HCT116 (cell line): ENCODE results near the gene CACNA1C. TPM values are rescaled to one million over a fixed set of nuclear protein-coding genes. Genes with fewer than 3 reads are reported as not detected.

ENCODE experiments used
- ATAC-seq: fragments of 200-7000 bp; cut with Tn5 transposase; 2 replicates; pipeline ENCODE4 v1.9.1; 2020; ENCODE audit warnings: mild to moderate bottlenecking, moderate library complexity
- BruUV-seq: library from RNA; stranded (reverse); fragments of 400-500 nt; replicated peaks from 2 replicates; lab custom pipeline; 2021; lab: Mats Ljungman, UMichigan
- CTCF ChIA-PET: fragments of 300-600 bp; sonication (Branson Sonifier 250); formaldehyde crosslinking; loops from one replicate; lab custom pipeline; 2021; ENCODE audit warnings: antibody characterized with exemption; lab: Charles Lee
- POLR2A ChIA-PET: fragments of 300-600, 350-600 bp; sonication (Branson Sonifier 250); formaldehyde crosslinking; loops from one replicate; lab custom pipeline; 2021; ENCODE audit warnings: antibody characterized with exemption; lab: Charles Lee
- RAD21 ChIA-PET, 2 experiments: fragments of 300-600 bp; sonication (Branson Sonifier 250); formaldehyde crosslinking; loops; one replicate each; lab custom pipeline; 2023; ENCODE audit warnings: low total read pairs in 2 of 2; ENCODE audit not compliant: uncharacterized antibody in 2 of 2, unreplicated experiment in 2 of 2, low non-redundant PET in 1 of 2; lab: Charles Lee
- DNase-seq: peaks from one replicate; pipeline ENCODE4 v3.0.0-alpha.2; 2010; ENCODE audit warnings: low read depth, low spot score
- H2AFZ ChIP-seq: fragments of 200-600 bp; shearing (Covaris generic), sonication (generic); 2 replicates; pipeline ENCODE4 v1.6.1; 2017; ENCODE audit warnings: low read depth, mixed run types, mixed read lengths, antibody characterized with exemption, low read length; ENCODE audit not compliant: poor library complexity, severe bottlenecking
- H3K27ac ChIP-seq: 2 replicates; pipeline ENCODE4 v1.5.1; 2012; ENCODE audit warnings: low read depth, low read length
- H3K27me3 ChIP-seq: fragments of 200-600 bp; sonication (generic); 2 replicates; pipeline ENCODE4 v1.6.1; 2016; ENCODE audit warnings: mixed run types, low read length, mixed read lengths; ENCODE audit not compliant: insufficient read depth
- H3K36me3 ChIP-seq, 2 experiments: fragments of 200-500 bp in 1 of 2; fragments of 200-600 bp in 1 of 2; sonication (Bioruptor generic) in 1 of 2; sonication (generic) in 1 of 2; 2 replicates each; pipeline versions ENCODE4 v1.5.1 to v1.6.1; 2014 to 2016; ENCODE audit warnings: low read length in 2 of 2, inconsistent platforms in 1 of 2, mixed read lengths in 1 of 2, mixed run types in 1 of 2; ENCODE audit not compliant: insufficient read depth in 2 of 2, control insufficient read depth in 1 of 2
- H3K4me1 ChIP-seq, 2 experiments: fragments of 200-600 bp in 1 of 2; sonication (generic) in 1 of 2; 2 replicates each; pipeline versions ENCODE4 v1.5.1 to v1.6.1; 2012 to 2017; ENCODE audit warnings: low read length in 2 of 2, inconsistent platforms in 1 of 2, mild to moderate bottlenecking in 1 of 2, mixed read lengths in 1 of 2, mixed run types in 1 of 2, moderate library complexity in 1 of 2; ENCODE audit not compliant: insufficient read depth in 2 of 2, control insufficient read depth in 1 of 2
- H3K4me2 ChIP-seq: fragments of 200-600 bp; sonication (generic); 2 replicates; pipeline ENCODE4 v1.6.1; 2017; ENCODE audit warnings: mixed run types, low read length, mixed read lengths
- H3K4me3 ChIP-seq, 2 experiments: fragments of 200-600 bp in 1 of 2; sonication (generic) in 1 of 2; replicated peaks in 1 of 2; 2 replicates each; pipeline ENCODE4 v1.5.1; 2011 to 2016; ENCODE audit warnings: low read length in 2 of 2, control low read depth in 1 of 2, low read depth in 1 of 2, mild to moderate bottlenecking in 1 of 2, mixed read lengths in 1 of 2, mixed run types in 1 of 2
- H3K79me2 ChIP-seq: fragments of 200-600 bp; sonication (generic); 2 replicates; pipeline ENCODE4 v1.6.1; 2017; ENCODE audit warnings: mild to moderate bottlenecking, mixed run types, low read length, moderate library complexity, mixed read lengths; ENCODE audit not compliant: insufficient read depth
- H3K9ac ChIP-seq: fragments of 200-600 bp; sonication (generic); 2 replicates; pipeline ENCODE4 v1.6.1; 2016; ENCODE audit warnings: low read length, mixed read lengths
- H3K9me2 ChIP-seq: fragments of 200-600 bp; sonication (generic), shearing (Covaris generic); 2 replicates; pipeline ENCODE4 v1.6.1; 2017; ENCODE audit warnings: mixed run types, mild to moderate bottlenecking, moderate library complexity; ENCODE audit not compliant: insufficient read depth
- H3K9me3 ChIP-seq, 2 experiments: fragments of 200-500 bp in 1 of 2; fragments of 200-600 bp in 1 of 2; sonication (Bioruptor generic) in 1 of 2; sonication (generic) in 1 of 2; 2 replicates each; pipeline ENCODE4 v1.6.1; 2014 to 2017; ENCODE audit warnings: low read length in 2 of 2, mixed read lengths in 2 of 2, inconsistent platforms in 1 of 2, low read depth in 1 of 2, mild to moderate bottlenecking in 1 of 2, mixed run types in 1 of 2, moderate library complexity in 1 of 2; ENCODE audit not compliant: control insufficient read depth in 1 of 2, insufficient read depth in 1 of 2
- H4K20me1 ChIP-seq: fragments of 200-600 bp; sonication (generic), shearing (Covaris generic); 2 replicates; pipeline ENCODE4 v1.6.1; 2017; ENCODE audit warnings: mixed run types, mild to moderate bottlenecking, moderate library complexity; ENCODE audit not compliant: insufficient read depth
- CEBPB ChIP-seq: IDR thresholded peaks from 2 replicates; pipeline ENCODE4 v1.6.1; 2012; ENCODE audit warnings: low read depth
- EGR1 ChIP-seq: IDR thresholded peaks from 2 replicates; pipeline ENCODE4 v1.6.1; 2012; ENCODE audit warnings: low read depth
- JUND ChIP-seq: IDR thresholded peaks from 2 replicates; pipeline ENCODE4 v1.6.1; 2012
- RAD21 ChIP-seq: IDR thresholded peaks from 2 replicates; pipeline ENCODE4 v1.6.1; 2012; ENCODE audit warnings: low read depth, mild to moderate bottlenecking
- SP1 ChIP-seq: IDR thresholded peaks from 2 replicates; pipeline ENCODE4 v1.6.1; 2012; ENCODE audit warnings: low read depth
- YY1 ChIP-seq: IDR thresholded peaks from 2 replicates; pipeline ENCODE4 v1.6.1; 2011; ENCODE audit warnings: low read length, low read depth, moderate library complexity, mild to moderate bottlenecking; ENCODE audit not compliant: insufficient replicate concordance; ENCODE audit errors: extremely low read depth
- intact Hi-C: fragments of 100-400 bp; cut with micrococcal nuclease; formaldehyde crosslinking; loops from 2 replicates; pipeline ENCODE4 v1.10.0; 2022
- total RNA-seq: library from RNA; stranded (reverse); gene quantifications from one replicate; pipeline ENCODE4 v1.2.1, GENCODE V29; 2021; ENCODE audit not compliant: unreplicated experiment
- TF ChIP-seq, protein P1 (sequence below): IDR thresholded peaks from 2 replicates; pipeline ENCODE4 v1.6.1; 2012
- TF ChIP-seq, protein P2 (sequence below): IDR thresholded peaks from 2 replicates; pipeline ENCODE4 v1.6.1; 2011; ENCODE audit warnings: mild to moderate bottlenecking, low read length, moderate library complexity; ENCODE audit not compliant: insufficient replicate concordance; ENCODE audit errors: extremely low read depth
- TF ChIP-seq, protein P3 (sequence below): IDR thresholded peaks from 2 replicates; pipeline ENCODE4 v1.6.1; 2012; ENCODE audit warnings: low read depth

Gene CACNA1C
- total RNA-seq, 1 experiment from 2014 or later: 0.05 TPM

DNA sequence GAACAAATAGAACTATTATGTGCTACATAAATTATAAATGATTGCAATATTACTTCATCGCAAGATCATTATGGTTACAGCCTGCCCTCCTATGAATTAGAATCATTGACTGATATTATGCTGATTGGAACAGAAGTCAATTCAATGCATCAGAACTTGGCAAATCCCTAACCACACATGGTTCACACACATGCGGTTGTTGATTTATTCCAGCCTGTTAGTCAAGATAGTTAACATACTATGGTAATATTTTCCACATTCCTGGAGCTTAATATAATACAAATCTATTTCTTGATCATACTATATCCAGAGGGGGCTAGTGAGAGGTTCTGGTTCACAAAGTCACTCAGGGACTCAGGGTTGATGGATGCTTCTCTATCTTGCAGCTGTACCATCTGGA lies 9.7 kb upstream of the CACNA1C start:
- Histone ChIP-seq H3K4me2 (no peak overlapping the region), H3K4me1 (no peaks in the 10 kb centered on the region), H3K9me2 (no peaks in the 10 kb centered on the region), H3K9ac (no peak overlapping the region), H3K4me3 (no peak overlapping the region), H2AFZ (no peak overlapping the region), H3K9me3 (no peaks in the 10 kb centered on the region), H3K36me3 (no peaks in the 10 kb centered on the region), H4K20me1 (no peaks in the 10 kb centered on the region), H3K27me3 (peaks cover 25% of the 10 kb centered on the region; the same call in 1 of the 2 replicates), H3K79me2 (no peaks in the 10 kb centered on the region), H3K27ac (no peak overlapping the region)
- TF ChIP-seq EGR1 (no peak), RAD21 (no peak), YY1 (no peak)
- ATAC-seq: no peak
- intact Hi-C loops: no loop called here
- RAD21 ChIA-PET: no interaction called here
- no peak for DNase-seq
- no TSS peak for BruUV-seq
- CTCF ChIA-PET: no interaction called here
- POLR2A ChIA-PET: no interaction called here

DNA sequence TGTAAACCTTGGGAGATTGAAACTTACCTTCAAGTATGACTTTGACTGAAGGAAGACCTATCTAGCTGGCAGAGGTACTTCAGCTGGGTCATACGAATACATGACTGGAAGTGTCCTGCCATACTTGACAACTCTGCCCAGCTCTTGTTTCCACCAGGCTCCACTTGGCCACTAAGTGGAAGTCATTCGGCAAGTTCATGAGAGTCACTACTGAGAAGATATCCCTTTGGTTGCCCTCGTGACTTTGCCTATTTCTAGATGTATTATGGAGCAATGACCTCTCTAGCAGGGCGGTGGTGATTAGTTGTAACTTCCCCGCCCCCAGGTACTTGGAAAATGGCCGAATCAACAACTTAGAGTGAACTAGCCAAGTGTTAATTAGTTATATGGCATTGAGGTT lies 8.6 kb upstream of the CACNA1C start:
- Histone ChIP-seq H4K20me1 (no peaks in the 10 kb centered on the region), H3K36me3 (no peaks in the 10 kb centered on the region), H3K4me1 (no peaks in the 10 kb centered on the region), H3K79me2 (no peaks in the 10 kb centered on the region), H3K4me2 (no peak overlapping the region), H3K4me3 (no peak overlapping the region), H3K9ac (no peak overlapping the region), H3K27me3 (peaks cover 24% of the 10 kb centered on the region), H3K9me3 (no peaks in the 10 kb centered on the region), H2AFZ (no peak overlapping the region), H3K27ac (no peak overlapping the region), H3K9me2 (no peaks in the 10 kb centered on the region)
- no peak for DNase-seq
- intact Hi-C loops: no loop called here
- ATAC-seq: no peak
- no peak for TF ChIP-seq EGR1
- TF ChIP-seq JUND: no peak
- TF ChIP-seq CEBPB: no peak
- TF ChIP-seq, protein P1, sequence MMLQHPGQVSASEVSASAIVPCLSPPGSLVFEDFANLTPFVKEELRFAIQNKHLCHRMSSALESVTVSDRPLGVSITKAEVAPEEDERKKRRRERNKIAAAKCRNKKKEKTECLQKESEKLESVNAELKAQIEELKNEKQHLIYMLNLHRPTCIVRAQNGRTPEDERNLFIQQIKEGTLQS: no peak
- TF ChIP-seq, protein P2, sequence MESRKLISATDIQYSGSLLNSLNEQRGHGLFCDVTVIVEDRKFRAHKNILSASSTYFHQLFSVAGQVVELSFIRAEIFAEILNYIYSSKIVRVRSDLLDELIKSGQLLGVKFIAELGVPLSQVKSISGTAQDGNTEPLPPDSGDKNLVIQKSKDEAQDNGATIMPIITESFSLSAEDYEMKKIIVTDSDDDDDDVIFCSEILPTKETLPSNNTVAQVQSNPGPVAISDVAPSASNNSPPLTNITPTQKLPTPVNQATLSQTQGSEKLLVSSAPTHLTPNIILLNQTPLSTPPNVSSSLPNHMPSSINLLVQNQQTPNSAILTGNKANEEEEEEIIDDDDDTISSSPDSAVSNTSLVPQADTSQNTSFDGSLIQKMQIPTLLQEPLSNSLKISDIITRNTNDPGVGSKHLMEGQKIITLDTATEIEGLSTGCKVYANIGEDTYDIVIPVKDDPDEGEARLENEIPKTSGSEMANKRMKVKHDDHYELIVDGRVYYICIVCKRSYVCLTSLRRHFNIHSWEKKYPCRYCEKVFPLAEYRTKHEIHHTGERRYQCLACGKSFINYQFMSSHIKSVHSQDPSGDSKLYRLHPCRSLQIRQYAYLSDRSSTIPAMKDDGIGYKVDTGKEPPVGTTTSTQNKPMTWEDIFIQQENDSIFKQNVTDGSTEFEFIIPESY: no peak
- no peak for TF ChIP-seq SP1
- no peak for TF ChIP-seq YY1
- TF ChIP-seq, protein P3, sequence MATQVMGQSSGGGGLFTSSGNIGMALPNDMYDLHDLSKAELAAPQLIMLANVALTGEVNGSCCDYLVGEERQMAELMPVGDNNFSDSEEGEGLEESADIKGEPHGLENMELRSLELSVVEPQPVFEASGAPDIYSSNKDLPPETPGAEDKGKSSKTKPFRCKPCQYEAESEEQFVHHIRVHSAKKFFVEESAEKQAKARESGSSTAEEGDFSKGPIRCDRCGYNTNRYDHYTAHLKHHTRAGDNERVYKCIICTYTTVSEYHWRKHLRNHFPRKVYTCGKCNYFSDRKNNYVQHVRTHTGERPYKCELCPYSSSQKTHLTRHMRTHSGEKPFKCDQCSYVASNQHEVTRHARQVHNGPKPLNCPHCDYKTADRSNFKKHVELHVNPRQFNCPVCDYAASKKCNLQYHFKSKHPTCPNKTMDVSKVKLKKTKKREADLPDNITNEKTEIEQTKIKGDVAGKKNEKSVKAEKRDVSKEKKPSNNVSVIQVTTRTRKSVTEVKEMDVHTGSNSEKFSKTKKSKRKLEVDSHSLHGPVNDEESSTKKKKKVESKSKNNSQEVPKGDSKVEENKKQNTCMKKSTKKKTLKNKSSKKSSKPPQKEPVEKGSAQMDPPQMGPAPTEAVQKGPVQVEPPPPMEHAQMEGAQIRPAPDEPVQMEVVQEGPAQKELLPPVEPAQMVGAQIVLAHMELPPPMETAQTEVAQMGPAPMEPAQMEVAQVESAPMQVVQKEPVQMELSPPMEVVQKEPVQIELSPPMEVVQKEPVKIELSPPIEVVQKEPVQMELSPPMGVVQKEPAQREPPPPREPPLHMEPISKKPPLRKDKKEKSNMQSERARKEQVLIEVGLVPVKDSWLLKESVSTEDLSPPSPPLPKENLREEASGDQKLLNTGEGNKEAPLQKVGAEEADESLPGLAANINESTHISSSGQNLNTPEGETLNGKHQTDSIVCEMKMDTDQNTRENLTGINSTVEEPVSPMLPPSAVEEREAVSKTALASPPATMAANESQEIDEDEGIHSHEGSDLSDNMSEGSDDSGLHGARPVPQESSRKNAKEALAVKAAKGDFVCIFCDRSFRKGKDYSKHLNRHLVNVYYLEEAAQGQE: no peak
- ChIA-PET CTCF (no interaction called here), POLR2A (no interaction called here), RAD21 (no interaction called here)
- no TSS peak for BruUV-seq
